Heart left ventricle (tissue), 16 donors: Measurements from ENCODE around the gene ICA1. TPM values are rescaled to one million over a fixed set of nuclear protein-coding genes. Genes with fewer than 3 reads are reported as not detected.
"Not testable (repeated sequence)": the region's sequence is repeated elsewhere in the genome, so short reads cannot be mapped to it uniquely, and the experiment has no call there.

Source experiments
- ATAC-seq, 4 donors: fragments of 200-7000 bp; cut with Tn5 transposase; one replicate each; pipeline ENCODE4 v1.9.1; 2020 to 2022; ENCODE audit warnings: moderate library complexity in 4 of 4, mild to moderate bottlenecking in 3 of 4, moderate number of reproducible peaks in 1 of 4
- DNase-seq, 5 donors: peaks; one replicate each; pipeline ENCODE4 v3.0.0-alpha.2; 2020
- H3K27ac ChIP-seq, 12 donors: fragments of 200-600 bp; sonication (generic) in 4 of 12; one replicate each; pipeline versions ENCODE4 v1.5.0 to v1.8.0; 2016 to 2022; ENCODE audit warnings: mild to moderate bottlenecking in 2 of 12
- H3K27me3 ChIP-seq, 9 donors: fragments of 200-600 bp; sonication (generic) in 2 of 9; one replicate each; pipeline versions ENCODE4 v1.5.1 to v1.8.0; 2016 to 2022; ENCODE audit warnings: mild to moderate bottlenecking in 3 of 9
- H3K36me3 ChIP-seq, 9 donors: fragments of 200-600 bp; sonication (generic) in 2 of 9; one replicate each; pipeline versions ENCODE4 v1.5.0 to v1.8.0; 2018 to 2022; ENCODE audit warnings: mild to moderate bottlenecking in 2 of 9
- H3K4me1 ChIP-seq, 12 donors: fragments of 200-600 bp; sonication (generic) in 4 of 12; one replicate each; pipeline versions ENCODE4 v1.5.0 to v1.8.0; 2016 to 2022; ENCODE audit warnings: mild to moderate bottlenecking in 3 of 12
- H3K4me3 ChIP-seq, 12 donors: fragments of 200-600 bp; sonication (generic) in 4 of 12; one replicate each; pipeline versions ENCODE4 v1.5.0 to v1.8.0; 2017 to 2022; ENCODE audit warnings: mild to moderate bottlenecking in 9 of 12, moderate library complexity in 4 of 12
- H3K9me3 ChIP-seq, 12 donors: fragments of 200-600 bp; sonication (generic) in 4 of 12; one replicate each; pipeline versions ENCODE4 v1.5.0 to v1.8.0; 2016 to 2022; ENCODE audit warnings: mild to moderate bottlenecking in 1 of 12
- CTCF ChIP-seq, 12 donors: fragments of 200-600 bp; sonication (generic) in 4 of 12; IDR thresholded peaks; one replicate each; pipeline versions ENCODE4 v1.5.0 to v1.8.0; 2018 to 2022; ENCODE audit warnings: antibody characterized with exemption in 12 of 12, mild to moderate bottlenecking in 5 of 12
- POLR2A ChIP-seq, 2 donors: fragments of 450-650 bp; IDR thresholded peaks; one replicate each; pipeline ENCODE4 v1.6.1; 2017; ENCODE audit warnings: antibody characterized with exemption in 2 of 2, mild to moderate bottlenecking in 2 of 2, moderate library complexity in 2 of 2
- WGBS, 4 donors: extraction: QIAGEN DNeasy Blood & Tissue Kit in 2 of 4; methylation state at CpG; one replicate each; pipeline versions ENCODE4 v1.1.5 to v1.1.7; 2013 to 2018; 5-methylcytosine and 5-hydroxymethylcytosine counted together
- intact Hi-C, 10 donors: fragments of 100-400 bp; cut with DNase I; formaldehyde crosslinking; loops; one replicate each; pipeline versions ENCODE4 v1.11.1 to v1.14.2; 2022
- polyA plus RNA-seq, 2 donors: library from polyadenylated mRNA; stranded (reverse); fragments of 200-250 nt; gene quantifications; one replicate each; pipeline ENCODE4 v1.2.3, GENCODE V29; 2013
- total RNA-seq, 9 donors: library from RNA; depleted of rRNA in 2 of 9; stranded (reverse); fragments of >200 nt in 2 of 9; fragmentation: NEBNext Ultra II Directional in 3 of 9; extraction: Animal tissue kit (Norgen Biotek cat#: 25700) in 3 of 9; gene quantifications; one replicate each; pipeline versions ENCODE4 v1.1.0 to v1.2.4, GENCODE V29; 2016 to 2023
- donor health status: ischemic (EF 13 %, LVEDD 7.1; RV severe dilation, severe dysfunction).
- donor health status: healthy with polysubstance abuse.
- donor health status: DM: no; HTN: yes; CAD: no.
- donor health status: DM: no; HTN: no; CAD: no.
- donor health status: ischemic (EF 25% LVEDD 6.9; RV normal size, moderate dysfunction).
- donor health status: ischemic (EF 25% LVEDD 5.7; RV mildly dilated, moderate dysfunction).
- donor health status: healthy.
- donor health status: DM: yes; HTN: yes; CAD: no.
- donor health status: ischemic (EF 35%, LVEDD 5.7; RV mildly dilated, moderate dysfunction).
- donor health status: nonischemic (EF 11% LVEDD 7.7; RV severe dilation, severe dysfunction).
- donor health status: DM: yes; HTN: yes; CAD: no.
- donor health status: PGD.
- donor health status: ischemic (EF 29% LVEDD 5.4; RV normal size, mild dysfunction).
- donor health status: nonischemic (EF 23%, LVEDD 6.1; RV moderate dilation, normal function).

ICA1 gene
- total and polyA plus RNA-seq, 11 donors = 23.8 to 74.4 (median 54.4) TPM

- 39 to 89% (median 57%) methylated on average over 2 of the region's 2 CpGs for WGBS, 4 donors
- Histone ChIP-seq H3K4me3 (no peak overlapping the region), H3K9me3 (peaks cover 0 to 5% (median 0%) of the 10 kb centered on the region in 12 donors), H3K4me1 (no peaks in the 10 kb centered on the region), H3K36me3 (no peaks in the 10 kb centered on the region), H3K27me3 (no peaks in the 10 kb centered on the region), H3K27ac (no peak overlapping the region)
- DNase-seq (no peak), ATAC-seq (no peak)
- TF ChIP-seq POLR2A (IDR thresholded peaks at IDR 0.05) (no peak), CTCF (IDR thresholded peaks at IDR 0.05) (no peak)
- intact Hi-C loops = no loop called here
Observed at GRCh38 chr7:8305104-8305503, 43.1 kb upstream of the ICA1 start.

- TF ChIP-seq CTCF (IDR thresholded peaks at IDR 0.05) = no peak
- no peak for TF ChIP-seq POLR2A (IDR thresholded peaks at IDR 0.05)
- WGBS, 4 donors = 91 to 98% (median 95%) methylated on average over 7 to 16 of the region's 16 CpGs
- ATAC-seq (no peak), DNase-seq (no peak)
- no peaks in the 10 kb centered on the region for H3K27me3 ChIP-seq
- no peaks in the 10 kb centered on the region for H3K4me1 ChIP-seq
- no peak overlapping the region for H3K27ac ChIP-seq
- no peak overlapping the region for H3K4me3 ChIP-seq
- H3K36me3 ChIP-seq = no peaks in the 10 kb centered on the region
- intact Hi-C loops = no loop called here
- peaks cover 0 to 2% (median 0%) of the 10 kb centered on the region in 12 donors for H3K9me3 ChIP-seq
Observed at GRCh38 chr7:8303904-8304528, 42.0 kb upstream of the ICA1 start.

GRCh38 chr7:8297023-8297422 lies 35.1 kb upstream of the ICA1 start:
- not testable (repeated sequence) for H3K27me3 ChIP-seq, DNase-seq, H3K27ac ChIP-seq, ATAC-seq, H3K36me3 ChIP-seq, H3K4me1 ChIP-seq, H3K9me3 ChIP-seq, H3K4me3 ChIP-seq
- intact Hi-C loops = loop anchor here in 8 of 10 donors (5.0 to 10.0 kb wide), 5 partner anchors 62 to 872 kb away; no protein-coding TSS in a partner anchor
- 94 to 96% (median 95%) methylated on average over 7 of the region's 7 CpGs for WGBS, 4 donors

DNA sequence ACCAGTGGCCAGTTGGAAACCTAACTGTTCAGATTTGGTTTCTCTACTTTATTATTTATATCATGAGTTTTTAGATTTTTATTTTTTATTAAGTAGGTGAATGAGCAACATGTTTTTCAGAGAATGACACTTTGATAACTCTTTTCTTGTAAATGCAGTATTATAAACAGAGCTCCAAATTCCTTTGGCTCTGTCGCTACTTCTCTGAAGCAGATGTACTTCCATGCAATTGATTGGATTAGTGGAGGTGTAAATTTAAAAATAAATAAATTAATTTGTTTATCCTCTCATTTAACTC lies 34.3 kb upstream of the ICA1 start:
- ATAC-seq (no peak), DNase-seq (no peak)
- Histone ChIP-seq H3K4me3 (no peak overlapping the region), H3K27me3 (no peaks in the 10 kb centered on the region), H3K36me3 (no peaks in the 10 kb centered on the region), H3K27ac (no peak overlapping the region), H3K4me1 (no peaks in the 10 kb centered on the region), H3K9me3 (no peaks in the 10 kb centered on the region)
- 93 to 98% (median 96%) methylated on average over 1 of the region's 1 CpG for WGBS, 4 donors
- TF ChIP-seq CTCF (IDR thresholded peaks at IDR 0.05) (no peak), POLR2A (IDR thresholded peaks at IDR 0.05) (no peak)
- intact Hi-C loops = loop anchor here in 8 of 10 donors (5.0 to 10.0 kb wide), 5 partner anchors 62 to 872 kb away; no protein-coding TSS in a partner anchor
